Spleen (tissue), 7 donors: ENCODE measurements around the gene HSD17B1.

ENCODE experiments used
- CTCF ChIP-seq, 11 experiments: fragments of 200-600 bp in 7 of 11; fragments of 450-650 bp in 4 of 11; sonication (generic) in 4 of 11; IDR thresholded peaks in 8 of 11; conservative IDR thresholded peaks in 3 of 11; 1 replicate in 7 of 11; 2 replicates in 4 of 11; pipeline versions ENCODE4 v1.4.0 to v1.8.0; 2016 to 2021; ENCODE audit warnings: antibody characterized with exemption in 11 of 11, inconsistent platforms in 4 of 11, mild to moderate bottlenecking in 1 of 11
- POLR2A ChIP-seq, 3 donors: fragments of 450-650 bp; IDR thresholded peaks; one replicate each; pipeline ENCODE4 v1.5.1; 2017; ENCODE audit warnings: antibody characterized with exemption in 3 of 3, mild to moderate bottlenecking in 1 of 3
- POLR2AphosphoS5 ChIP-seq, 3 donors: sonication (generic); formaldehyde crosslinking; IDR thresholded peaks; one replicate each; pipeline ENCODE4 v1.5.1; 2017; ENCODE audit warnings: antibody characterized with exemption in 3 of 3
- donor health status: DM: no; HTN: no; CAD: no; lungs with moderate emphysema.
- donor health status: DM: no; HTN: no; CAD: no.
- donor health status: DM: no; HTN: no; CAD: no.

- TF ChIP-seq CTCF (IDR thresholded peaks at IDR 0.05 in 8 of 11, conservative IDR thresholded peaks at IDR 0.05 in 3 of 11) (no peak), POLR2A (IDR thresholded peaks at IDR 0.05) (no peak), POLR2AphosphoS5 (IDR thresholded peaks at IDR 0.05) (no peak)
Measured at GRCh38 chr17:42544874-42545283, 7.8 kb upstream of the HSD17B1 start.
